SK-N-SH (cell line): ENCODE data around the gene ZNF133.

Source experiments
- EP300 ChIP-seq, 2 experiments: IDR thresholded peaks; 2 replicates each; pipeline versions ENCODE4 v1.4.0 to v1.6.1; 2012; ENCODE audit warnings: borderline replicate concordance in 1 of 2, low read depth in 1 of 2, low read length in 1 of 2
- FOXJ3 ChIP-seq: sonication (generic); formaldehyde crosslinking; IDR thresholded peaks from 2 replicates; pipeline ENCODE4 v1.5.1; 2020; ENCODE audit warnings: mild to moderate bottlenecking, missing genetic modification reagents
- FOXM1 ChIP-seq: IDR thresholded peaks from 2 replicates; pipeline ENCODE4 v1.4.0; 2012; ENCODE audit warnings: low read depth, mild to moderate bottlenecking
- SMC3 ChIP-seq: IDR thresholded peaks from 2 replicates; pipeline ENCODE4 v1.6.1; 2012; ENCODE audit warnings: low read depth, low read length, improper control_type of control experiment
- TF ChIP-seq, protein P1 (sequence below): IDR thresholded peaks from 2 replicates; pipeline ENCODE4 v1.4.0; 2012; ENCODE audit warnings: low read depth, borderline replicate concordance

DNA sequence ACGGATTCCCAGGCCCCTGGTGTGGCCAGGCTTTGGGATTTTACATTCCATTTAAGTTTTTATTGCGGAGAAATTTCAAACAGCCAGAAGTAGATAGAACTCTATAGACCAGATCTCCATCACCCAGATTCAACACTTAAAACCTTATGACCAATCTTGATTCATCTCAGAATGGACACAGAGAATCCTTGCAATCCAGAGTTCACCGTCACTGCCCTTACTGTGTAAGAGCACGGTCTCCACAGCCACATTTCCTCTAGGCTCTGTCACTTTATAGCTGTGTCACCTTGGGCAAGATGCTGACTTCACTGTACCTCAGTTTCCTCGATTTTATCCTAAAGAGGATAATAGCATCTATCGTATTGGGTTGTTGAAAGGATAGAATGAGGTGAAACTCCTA is 979 bp downstream of the ZNF133 start:
- TF ChIP-seq SMC3: no peak
- no peak for TF ChIP-seq FOXM1
- no peak for TF ChIP-seq EP300 (IDR thresholded peaks at IDR 0.05; ENCODE audit: borderline replicate concordance in 1 of 2, low read depth in 1 of 2, low read length in 1 of 2)
- TF ChIP-seq, protein P1, sequence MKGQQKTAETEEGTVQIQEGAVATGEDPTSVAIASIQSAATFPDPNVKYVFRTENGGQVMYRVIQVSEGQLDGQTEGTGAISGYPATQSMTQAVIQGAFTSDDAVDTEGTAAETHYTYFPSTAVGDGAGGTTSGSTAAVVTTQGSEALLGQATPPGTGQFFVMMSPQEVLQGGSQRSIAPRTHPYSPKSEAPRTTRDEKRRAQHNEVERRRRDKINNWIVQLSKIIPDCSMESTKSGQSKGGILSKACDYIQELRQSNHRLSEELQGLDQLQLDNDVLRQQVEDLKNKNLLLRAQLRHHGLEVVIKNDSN: no peak
- TF ChIP-seq FOXJ3 (CRISPR knock-in tag): no peak
